WERI-Rb-1 (cell line): ENCODE data around the gene SLC25A13.

Source experiments
- DNase-seq: peaks from one replicate; pipeline ENCODE4 v3.0.0-alpha.2; 2020
- H3K27ac ChIP-seq: fragments of 250-450 bp; sonication (Bioruptor Pico); 2 replicates; pipeline ENCODE4 v1.5.1; 2020; ENCODE audit warnings: mild to moderate bottlenecking, moderate library complexity
- H3K27me3 ChIP-seq: fragments of 250-450 bp; sonication (Bioruptor Pico); 2 replicates; pipeline ENCODE4 v1.5.1; 2021; ENCODE audit warnings: mild to moderate bottlenecking, low read depth, moderate library complexity; ENCODE audit not compliant: insufficient read depth, severe bottlenecking
- H3K36me3 ChIP-seq: fragments of 250-450 bp; sonication (Bioruptor Pico); 2 replicates; pipeline ENCODE4 v1.5.1; 2020; ENCODE audit warnings: mild to moderate bottlenecking, moderate library complexity
- H3K4me3 ChIP-seq: 2 replicates; pipeline ENCODE4 v1.5.1; 2011; ENCODE audit warnings: low read depth, mild to moderate bottlenecking, control low read depth, low read length
- H3K9me3 ChIP-seq: fragments of 250-450 bp; sonication (Bioruptor Pico); 2 replicates; pipeline ENCODE4 v1.5.1; 2021; ENCODE audit warnings: mild to moderate bottlenecking, moderate library complexity; ENCODE audit not compliant: severe bottlenecking
- CTCF ChIP-seq: IDR thresholded peaks from 2 replicates; pipeline ENCODE4 v1.5.1; 2011; ENCODE audit warnings: low read depth, mild to moderate bottlenecking, control low read depth, inconsistent platforms, low read length

SLC25A13 gene

DNA sequence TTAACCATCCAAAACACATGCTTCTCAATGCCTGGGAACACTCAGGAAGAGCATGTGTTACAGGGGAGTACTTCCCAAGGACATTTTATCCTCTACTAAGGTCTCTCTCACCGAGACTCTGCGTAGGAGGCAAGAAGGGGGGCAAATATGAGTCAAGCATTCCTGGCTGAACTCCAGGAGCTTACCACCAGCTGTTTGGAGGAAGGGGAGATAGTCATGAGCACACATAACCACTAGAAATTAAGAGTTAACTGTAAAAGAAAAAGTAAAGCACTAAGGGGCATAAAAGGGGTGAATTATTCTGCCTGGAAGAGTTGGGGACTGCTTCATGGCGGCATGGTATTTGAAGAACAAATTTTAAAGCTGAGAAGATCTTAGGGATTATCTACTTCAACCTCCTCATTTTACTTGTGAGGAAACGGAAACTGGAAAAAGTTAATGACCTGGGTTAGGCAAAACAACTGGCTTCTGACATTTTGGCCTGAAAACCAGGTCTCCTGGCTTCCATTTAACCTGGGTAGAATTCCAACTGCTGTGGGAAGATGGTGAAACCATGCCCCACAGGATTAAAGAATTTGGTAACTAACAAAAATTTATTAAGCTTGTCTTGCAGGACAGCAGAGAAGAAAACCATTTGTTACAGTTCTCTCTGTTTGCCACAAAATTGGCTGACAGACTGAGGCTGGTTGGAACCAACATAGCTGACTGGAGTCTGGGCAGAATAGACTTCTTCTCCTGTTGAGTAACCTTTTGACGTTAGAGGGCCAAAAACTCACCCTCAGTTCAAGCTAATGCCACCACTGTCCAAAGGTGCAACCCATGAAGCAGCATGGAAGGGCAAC lies 85.5 kb downstream of the SLC25A13 start:
- H3K27ac ChIP-seq = no peak overlapping the region
- no peak for TF ChIP-seq CTCF
- DNase-seq = no peak
- no peaks in the 10 kb centered on the region for H3K9me3 ChIP-seq
- no peaks in the 10 kb centered on the region for H3K27me3 ChIP-seq
- no peak overlapping the region for H3K4me3 ChIP-seq
- peaks cover 19% of the 10 kb centered on the region for H3K36me3 ChIP-seq

DNA sequence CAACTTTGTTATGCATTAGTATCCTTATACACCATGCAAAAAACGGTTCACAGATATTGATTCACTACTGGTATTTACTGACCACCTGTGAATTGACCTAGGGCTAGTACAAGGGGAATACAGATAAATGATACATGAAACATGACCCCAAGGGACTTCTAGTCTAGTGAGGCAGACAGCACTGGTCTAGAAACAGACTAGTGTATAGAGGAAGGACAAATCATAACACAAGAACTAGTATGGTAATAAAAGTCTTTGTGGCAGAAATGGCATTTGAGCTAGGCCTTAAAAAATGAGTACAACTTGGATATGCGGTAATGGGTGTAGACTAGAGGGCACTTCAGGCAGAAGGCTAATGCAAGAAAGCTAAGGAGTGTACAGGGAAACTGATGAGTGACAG lies 86.6 kb downstream of the SLC25A13 start:
- DNase-seq = no peak
- Histone ChIP-seq H3K9me3 (no peaks in the 10 kb centered on the region), H3K4me3 (no peak overlapping the region), H3K27me3 (no peaks in the 10 kb centered on the region), H3K27ac (no peak overlapping the region), H3K36me3 (peaks cover 24% of the 10 kb centered on the region)
- TF ChIP-seq CTCF = no peak

- no peaks in the 10 kb centered on the region for H3K9me3 ChIP-seq
- no peak for DNase-seq
These were observed 88.3 kb downstream of the SLC25A13 start for GRCh38 chr7:96233528-96234154.

GRCh38 chr7:96233084-96233483 lies 88.8 kb downstream of the SLC25A13 start:
- Histone ChIP-seq H3K4me3 (no peak overlapping the region), H3K27me3 (no peaks in the 10 kb centered on the region), H3K36me3 (peaks cover 34% of the 10 kb centered on the region), H3K27ac (no peak overlapping the region), H3K9me3 (no peaks in the 10 kb centered on the region)
- no peak for DNase-seq
- no peak for TF ChIP-seq CTCF

More at GRCh38 chr7:96233528-96234154, 88.3 kb downstream of the SLC25A13 start:
- H3K27ac ChIP-seq = no peak overlapping the region
- TF ChIP-seq CTCF = no peak
- peaks cover 34% of the 10 kb centered on the region for H3K36me3 ChIP-seq
- H3K27me3 ChIP-seq = no peaks in the 10 kb centered on the region
- H3K4me3 ChIP-seq = no peak overlapping the region

- H3K27me3 ChIP-seq = no peaks in the 10 kb centered on the region
- no peak for DNase-seq
- peaks cover 28% of the 10 kb centered on the region for H3K36me3 ChIP-seq
- no peak overlapping the region for H3K27ac ChIP-seq
- H3K4me3 ChIP-seq = no peak overlapping the region
- no peaks in the 10 kb centered on the region for H3K9me3 ChIP-seq
- no peak for TF ChIP-seq CTCF
These were observed 93.1 kb downstream of the SLC25A13 start for GRCh38 chr7:96228760-96229159.

- no peak for DNase-seq
- no peak overlapping the region for H3K27ac ChIP-seq
- TF ChIP-seq CTCF = no peak
These were observed 96.6 kb downstream of the SLC25A13 start for GRCh38 chr7:96225251-96225650.

More at GRCh38 chr7:96225251-96225650, 96.6 kb downstream of the SLC25A13 start:
- no peak overlapping the region for H3K4me3 ChIP-seq
- H3K27me3 ChIP-seq = no peaks in the 10 kb centered on the region
- H3K9me3 ChIP-seq = no peaks in the 10 kb centered on the region
- peaks cover 9% of the 10 kb centered on the region for H3K36me3 ChIP-seq
